GM19043 (cell line): ENCODE measurements around the gene ATP10A.

ENCODE experiments used
- ATAC-seq: cut with Tn5 transposase; IDR thresholded peaks from one replicate; pipeline ENCODE4 v1.9.1; 2021; ENCODE audit warnings: low read depth; ENCODE audit not compliant: unreplicated experiment

ATP10A gene

DNA sequence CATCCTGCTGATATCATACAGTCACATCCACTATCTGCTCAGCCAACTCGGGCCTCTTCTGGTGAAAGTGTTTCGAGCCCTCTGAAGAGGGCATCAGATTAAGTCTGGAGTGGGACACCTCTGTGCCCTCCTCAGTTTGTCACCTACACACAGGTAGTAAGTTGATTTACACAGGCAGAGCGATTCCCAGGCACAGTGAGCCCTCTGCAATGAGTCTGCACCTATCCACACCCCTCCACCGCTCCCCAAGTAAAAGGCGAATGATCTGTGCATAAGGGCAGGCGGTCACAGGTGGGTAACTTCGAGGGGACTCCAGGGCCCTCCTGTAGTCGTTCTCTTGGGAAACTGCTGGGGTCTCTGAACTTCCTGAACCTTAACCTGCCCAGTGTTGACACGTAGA, 152.0 kb downstream of the ATP10A start:
- no peak for ATAC-seq

DNA sequence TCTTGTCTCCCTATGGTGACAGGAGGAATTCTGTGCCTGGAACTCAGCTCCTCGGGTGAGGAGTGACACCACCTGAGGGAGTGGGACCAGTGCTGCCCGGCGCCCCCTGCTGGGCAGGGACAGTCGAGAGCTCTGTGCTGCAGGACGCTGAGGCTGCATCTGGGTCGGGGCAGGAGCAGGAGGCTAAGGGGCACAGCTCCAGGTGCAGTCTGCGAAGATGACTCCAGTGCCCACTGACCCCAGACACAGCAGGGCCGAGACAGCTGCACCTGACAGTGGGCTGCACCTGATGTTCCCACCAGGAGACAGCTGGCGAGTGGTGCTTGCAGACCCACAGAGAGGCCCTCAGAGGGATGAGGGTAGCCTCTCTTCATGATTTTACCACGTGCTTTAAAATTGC, 152.9 kb downstream of the ATP10A start:
- no peak for ATAC-seq

GRCh38 chr15:25709437-25710159, 153.5 kb downstream of the ATP10A start:
- no peak for ATAC-seq

- no peak for ATAC-seq
Observed at GRCh38 chr15:25708391-25708790, 154.7 kb downstream of the ATP10A start.

- no peak for ATAC-seq
Observed at GRCh38 chr15:25707656-25708365, 155.3 kb downstream of the ATP10A start.

DNA sequence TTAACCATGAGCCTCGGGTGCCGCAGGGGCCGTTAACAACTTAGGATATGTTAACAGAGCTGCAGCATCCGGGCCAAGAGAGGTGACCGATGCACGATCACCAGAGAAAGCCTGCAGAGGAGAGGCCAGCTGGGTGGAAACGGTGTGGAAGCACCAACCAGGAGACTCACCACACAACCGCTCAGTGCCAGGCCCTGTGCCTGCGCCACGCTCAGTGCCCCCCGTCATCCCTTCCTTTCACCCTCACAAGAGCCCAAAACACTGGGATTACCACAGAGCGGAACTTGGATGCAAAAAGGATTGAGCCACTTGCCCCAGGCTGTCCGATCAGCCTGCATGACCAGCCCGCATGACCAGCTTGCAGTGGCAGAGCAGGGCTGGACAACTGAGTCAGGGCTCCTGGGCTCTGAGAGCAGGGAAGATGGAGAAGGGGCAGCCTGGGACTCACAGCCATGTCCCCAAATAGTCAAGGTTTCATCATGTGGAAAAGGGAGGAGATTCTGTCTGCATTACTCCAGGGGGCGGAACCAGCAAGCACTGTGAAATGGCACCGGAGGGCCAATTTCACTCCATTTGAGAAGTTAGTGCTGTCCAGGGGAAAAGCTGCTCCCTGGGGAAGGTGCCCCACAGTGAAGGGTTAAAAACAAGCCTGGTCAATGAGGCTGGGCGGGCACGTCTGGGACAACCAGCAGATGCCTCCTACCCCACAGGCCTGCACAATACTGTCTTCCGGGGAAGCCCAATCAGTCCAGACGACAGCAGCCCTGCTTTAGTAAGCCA, 156.8 kb downstream of the ATP10A start:
- no peak for ATAC-seq

GRCh38 chr15:25705433-25706115, 157.6 kb downstream of the ATP10A start:
- no peak for ATAC-seq

DNA sequence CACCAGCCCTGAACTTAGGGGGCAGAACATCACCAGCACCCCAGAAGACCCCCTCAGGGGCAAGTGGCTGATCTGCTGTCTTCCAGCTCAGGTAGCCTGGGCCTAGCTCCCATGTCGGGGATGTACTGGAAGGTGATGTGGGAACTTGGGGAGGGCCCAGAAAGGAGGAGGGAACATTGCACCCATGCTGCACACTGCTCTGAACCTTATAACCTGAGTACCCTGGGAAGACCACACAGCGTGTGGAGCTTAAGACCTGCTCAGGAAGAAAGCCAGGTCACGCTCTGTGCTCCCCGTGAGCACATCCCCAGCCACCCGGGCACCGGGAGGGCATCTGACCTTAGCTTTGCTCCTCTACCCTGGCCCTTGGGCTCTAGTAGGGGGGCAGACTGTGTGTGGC, 159.4 kb downstream of the ATP10A start:
- no peak for ATAC-seq

GRCh38 chr15:25701721-25702465, 161.2 kb downstream of the ATP10A start:
- ATAC-seq, result no peak

- no peak for ATAC-seq
Observed at GRCh38 chr15:25700916-25701315, 162.2 kb downstream of the ATP10A start.

DNA sequence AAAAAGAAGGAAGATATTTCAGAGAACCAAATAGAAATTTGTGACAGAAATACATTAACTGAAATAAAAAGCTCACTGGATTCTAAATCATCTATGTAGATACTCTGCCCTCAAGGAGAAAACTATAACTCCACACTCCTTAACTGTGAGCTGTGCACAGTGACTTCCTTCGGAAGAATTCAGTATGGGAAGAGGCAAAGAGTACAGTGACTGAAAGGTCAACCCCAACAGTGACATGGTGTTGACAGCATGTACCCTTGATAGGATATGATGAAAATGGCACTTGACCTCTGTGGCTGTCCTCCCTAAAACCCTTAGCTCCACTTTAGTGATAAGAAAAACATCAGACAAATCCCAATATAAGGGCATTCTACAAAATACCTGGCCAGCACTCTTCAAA, 165.5 kb downstream of the ATP10A start:
- ATAC-seq, result no peak

- no peak for ATAC-seq
Observed at GRCh38 chr15:25695875-25696760, 167.0 kb downstream of the ATP10A start.

DNA sequence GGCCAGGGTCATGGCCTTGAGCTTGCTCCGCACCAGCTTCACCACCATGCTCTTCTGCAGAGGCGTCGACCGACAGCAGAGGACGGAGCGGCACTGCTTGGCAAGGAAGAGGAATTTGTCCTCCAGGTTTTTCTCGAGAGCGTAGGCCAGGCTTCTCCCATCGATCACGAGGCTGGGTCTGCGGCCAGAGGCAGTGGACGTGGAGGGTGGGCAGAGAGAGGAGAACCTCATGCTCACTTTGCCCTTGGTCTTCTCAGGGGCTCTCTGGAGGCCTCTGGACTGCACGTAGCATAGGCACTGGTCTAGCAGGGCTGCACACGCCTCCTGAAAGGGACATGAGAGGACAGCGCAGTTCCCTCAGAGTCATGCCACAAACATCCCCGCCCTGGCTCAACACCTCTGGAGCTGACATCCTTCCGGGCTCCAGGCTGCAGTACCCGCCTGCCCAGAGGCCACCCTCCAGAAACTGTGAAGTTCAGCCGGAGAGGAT, 168.3 kb downstream of the ATP10A start:
- no peak for ATAC-seq

GRCh38 chr15:25694239-25694584, 168.9 kb downstream of the ATP10A start:
- ATAC-seq, result no peak

DNA sequence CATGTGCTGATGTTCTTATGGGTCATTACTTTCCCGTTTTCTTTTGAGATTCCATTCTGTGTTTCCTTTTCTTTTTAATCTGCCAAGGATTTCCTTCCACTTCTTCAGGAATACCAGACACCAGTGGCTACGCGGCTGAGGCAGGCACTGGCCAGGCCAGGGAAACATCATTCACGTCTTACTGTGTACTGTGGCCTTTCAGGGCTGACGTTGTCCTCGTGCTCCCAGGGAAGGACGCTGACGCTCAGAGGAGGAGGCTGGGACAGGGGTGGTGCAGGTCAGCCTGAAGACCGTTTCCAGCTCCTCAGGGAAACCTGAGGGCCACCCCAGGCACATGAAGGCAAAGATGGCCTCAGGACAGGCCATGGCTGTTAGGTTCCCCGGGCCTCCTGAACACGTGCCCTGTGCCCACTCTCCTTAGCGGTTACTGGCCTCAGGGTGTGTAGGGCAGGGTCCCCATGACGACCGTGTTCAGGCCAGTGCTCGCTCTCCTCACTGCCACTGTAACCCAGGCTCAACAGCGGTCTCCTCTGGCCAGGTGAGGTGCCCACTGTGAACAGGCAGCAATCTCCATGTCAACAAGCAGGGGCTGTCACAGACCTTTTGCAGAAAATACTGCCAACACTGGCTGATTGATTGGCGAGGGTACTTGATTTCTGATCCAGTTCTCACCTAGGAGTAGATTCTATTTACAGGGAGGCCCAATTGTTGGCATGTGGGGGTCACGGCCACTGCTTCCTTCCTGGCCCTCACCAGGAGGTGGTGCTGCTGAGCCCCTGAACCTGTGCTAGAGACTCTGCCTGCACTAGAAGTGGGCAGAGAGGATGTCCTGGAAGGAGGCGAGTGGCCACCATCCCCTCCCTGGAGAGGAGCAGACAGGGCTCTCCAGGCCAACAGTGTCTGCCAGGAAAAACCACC, 169.5 kb downstream of the ATP10A start:
- ATAC-seq, result no peak

DNA sequence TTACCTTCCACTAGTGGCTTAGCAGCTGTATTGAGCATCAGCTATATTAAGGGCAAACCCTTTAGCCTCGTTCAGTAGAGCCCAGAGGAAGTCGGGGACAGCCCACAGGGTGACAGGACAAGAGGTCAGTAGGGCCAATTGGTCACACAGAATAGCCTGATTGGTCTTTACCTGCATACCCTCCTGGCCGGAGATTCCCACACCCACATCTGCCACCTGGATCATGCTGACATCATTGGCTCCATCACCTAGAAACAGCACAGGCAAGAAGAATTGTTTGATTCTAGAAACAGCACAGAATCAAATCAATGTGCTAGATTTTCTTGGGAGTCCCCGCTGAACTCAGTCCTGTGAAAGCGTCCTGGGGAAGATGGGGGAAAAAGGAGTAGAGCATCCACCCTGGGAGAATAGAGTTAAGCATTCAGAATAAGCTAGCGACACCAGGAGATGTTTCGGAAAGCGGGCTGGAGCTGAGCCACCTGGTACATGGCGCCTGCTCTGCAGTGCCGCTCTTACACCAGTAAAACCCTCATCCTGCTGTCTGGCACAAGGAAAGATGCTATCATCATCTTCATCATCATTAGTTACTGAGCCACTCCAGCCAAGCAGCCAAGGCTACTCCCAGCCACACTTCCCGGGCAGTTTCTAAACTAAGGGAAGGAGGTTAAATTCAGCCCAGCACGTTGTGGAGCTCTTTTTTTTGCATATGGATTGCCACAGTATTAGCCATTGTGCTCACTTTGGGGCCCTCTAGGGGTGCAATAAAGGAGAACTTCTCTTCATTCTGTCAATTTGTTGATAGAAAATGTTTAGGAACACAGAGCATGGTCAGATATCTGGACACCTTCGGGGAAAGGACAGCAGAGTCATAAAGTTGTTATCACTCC, 171.3 kb downstream of the ATP10A start:
- ATAC-seq, result no peak
